ENCODE data around the gene HIPK1. TPM values are rescaled to one million over a fixed set of nuclear protein-coding genes. Genes with fewer than 3 reads are reported as not detected.

The HIPK1 gene
- total and polyA plus RNA-seq, 2 of the 13 experiments (the other 11 are each of a cell fraction or from before 2014, with no cell fraction given), result 20.8 to 33.4 TPM

GRCh38 chr1:114000406-114000805 lies 71.3 kb downstream of the HIPK1 start:
- ATAC-seq, result no peak
- in situ Hi-C loops (cut with HindIII; ENCODE audit: extremely low pct_ligation_motif_present, low pct_unique_long_range_greater_than_20kb) (no loop called here), intact Hi-C loops (cut with micrococcal nuclease; ENCODE audit: unreplicated experiment) (no loop called here)
- H3K9me3 ChIP-seq (ENCODE audit: low read length), result peaks cover 4% of the 10 kb centered on the region
- ChIA-PET POLR2A (no interaction called here), CTCF (ENCODE audit: low intra/inter-chr PET ratio, low total read pairs) (no interaction called here)
- TF ChIP-seq ZNF615 (CRISPR knock-in tag; IDR thresholded peaks at IDR 0.05; ENCODE audit: borderline replicate concordance) (no peak), ZNF7 (CRISPR knock-in tag; IDR thresholded peaks at IDR 0.05) (no peak), MEF2D (CRISPR knock-in tag; IDR thresholded peaks at IDR 0.05) (no peak), KDM5B (CRISPR knock-in tag; IDR thresholded peaks at IDR 0.05; ENCODE audit: borderline replicate concordance) (no peak), ZSCAN5A (CRISPR knock-in tag; IDR thresholded peaks at IDR 0.05; ENCODE audit: borderline replicate concordance) (no peak), HNRNPH1 (optimal IDR thresholded peaks at IDR 0.05; ENCODE audit: low read depth, low read length) (no peak), EEA1 (CRISPR knock-in tag; IDR thresholded peaks at IDR 0.05; ENCODE audit: borderline replicate concordance) (no peak), ATF7-NPFF (CRISPR knock-in tag; IDR thresholded peaks at IDR 0.05; ENCODE audit: low read depth) (no peak), THRA (CRISPR knock-in tag; IDR thresholded peaks at IDR 0.05; ENCODE audit: borderline replicate concordance) (no peak), ZNF260 (CRISPR knock-in tag; IDR thresholded peaks at IDR 0.05; ENCODE audit: borderline replicate concordance, low read depth) (no peak), ZNF839 (CRISPR knock-in tag; IDR thresholded peaks at IDR 0.05; ENCODE audit: borderline replicate concordance) (no peak)
- TF ChIP-seq, protein P1, sequence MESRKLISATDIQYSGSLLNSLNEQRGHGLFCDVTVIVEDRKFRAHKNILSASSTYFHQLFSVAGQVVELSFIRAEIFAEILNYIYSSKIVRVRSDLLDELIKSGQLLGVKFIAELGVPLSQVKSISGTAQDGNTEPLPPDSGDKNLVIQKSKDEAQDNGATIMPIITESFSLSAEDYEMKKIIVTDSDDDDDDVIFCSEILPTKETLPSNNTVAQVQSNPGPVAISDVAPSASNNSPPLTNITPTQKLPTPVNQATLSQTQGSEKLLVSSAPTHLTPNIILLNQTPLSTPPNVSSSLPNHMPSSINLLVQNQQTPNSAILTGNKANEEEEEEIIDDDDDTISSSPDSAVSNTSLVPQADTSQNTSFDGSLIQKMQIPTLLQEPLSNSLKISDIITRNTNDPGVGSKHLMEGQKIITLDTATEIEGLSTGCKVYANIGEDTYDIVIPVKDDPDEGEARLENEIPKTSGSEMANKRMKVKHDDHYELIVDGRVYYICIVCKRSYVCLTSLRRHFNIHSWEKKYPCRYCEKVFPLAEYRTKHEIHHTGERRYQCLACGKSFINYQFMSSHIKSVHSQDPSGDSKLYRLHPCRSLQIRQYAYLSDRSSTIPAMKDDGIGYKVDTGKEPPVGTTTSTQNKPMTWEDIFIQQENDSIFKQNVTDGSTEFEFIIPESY (CRISPR knock-in tag; IDR thresholded peaks at IDR 0.05), result no peak
- peaks cover 0 to 5% of the 10 kb centered on the region in 2 experiments; a peak in 1 of 5 replicates for H3K27me3 ChIP-seq (ENCODE audit: control insufficient read depth in 1 of 2, insufficient read depth in 2 of 2, low read length in 2 of 2)
- H4K20me1 ChIP-seq (ENCODE audit: insufficient read depth, low read length), result no peaks in the 10 kb centered on the region
- H2AFZ ChIP-seq (ENCODE audit: low read length), result no peak overlapping the region
- no peaks in the 10 kb centered on the region for H3K36me3 ChIP-seq (replicated peaks in 1 of 2; ENCODE audit: control insufficient read depth in 1 of 2, insufficient read depth in 2 of 2, low read length in 2 of 2)
- no peak for DNase-seq (ENCODE audit: low spot score)
- no peak overlapping the region for H3K27ac ChIP-seq (ENCODE audit: extremely low read length, insufficient read depth, low read length)
- H3K4me2 ChIP-seq (ENCODE audit: low read depth, low read length), result no peak overlapping the region
- H3K4me1 ChIP-seq (ENCODE audit: insufficient read depth, low read length), result no peaks in the 10 kb centered on the region
- H3K4me3 ChIP-seq (replicated peaks in 1 of 3; ENCODE audit: insufficient read depth in 1 of 3, low read depth in 2 of 3, low read length in 3 of 3), result no peak overlapping the region
- FAIRE-seq, result no peak
- no peaks in the 10 kb centered on the region for H3K79me2 ChIP-seq (ENCODE audit: insufficient read depth, low read length)
- H3K9ac ChIP-seq (ENCODE audit: insufficient read depth, low read depth, low read length), result no peak overlapping the region
- no TSS peak for BruUV-seq (replicated peaks)
